K562 (cell line): Measurements from ENCODE around the gene RBM17. TPM values are rescaled to one million over a fixed set of nuclear protein-coding genes. Genes with fewer than 3 reads are reported as not detected.

ENCODE experiments used
- CBX3 ChIP-seq, 2 experiments: IDR thresholded peaks; 1 replicate in 1 of 2; 2 replicates in 1 of 2; pipeline ENCODE4 v1.6.1; 2012; ENCODE audit warnings: inconsistent platforms in 2 of 2, low read length in 2 of 2, borderline replicate concordance in 1 of 2, control low read depth in 1 of 2
- MAZ ChIP-seq, 2 experiments: fragments of 450-650 bp in 1 of 2; sonication (generic) in 1 of 2; formaldehyde crosslinking; IDR thresholded peaks in 1 of 2; conservative IDR thresholded peaks in 1 of 2; 2 replicates each; pipeline versions ENCODE4 v1.4.0 to v1.5.0; 2020; ENCODE audit warnings: mild to moderate bottlenecking in 1 of 2, missing genetic modification reagents in 1 of 2
- MYBL2 ChIP-seq, 2 experiments: fragments of 450-650 bp in 1 of 2; sonication (generic) in 1 of 2; formaldehyde crosslinking in 1 of 2; IDR thresholded peaks; 2 replicates each; pipeline versions ENCODE4 v1.6.1 to v1.8.1; 2017 to 2022; ENCODE audit warnings: borderline replicate concordance in 1 of 2, inconsistent platforms in 1 of 2, low read depth in 1 of 2, mild to moderate bottlenecking in 1 of 2, missing genetic modification reagents in 1 of 2, moderate library complexity in 1 of 2
- NCOR1 ChIP-seq: fragments of 450-650 bp; IDR thresholded peaks from 2 replicates; pipeline ENCODE4 v1.6.1; 2016; ENCODE audit warnings: mild to moderate bottlenecking, moderate library complexity
- NRF1 ChIP-seq, 2 experiments: fragments of 450-650 bp; IDR thresholded peaks in 1 of 2; conservative IDR thresholded peaks in 1 of 2; 2 replicates each; pipeline ENCODE4 v1.6.1; 2014; ENCODE audit warnings: mild to moderate bottlenecking in 2 of 2
- POLR2A ChIP-seq: fragments of 450-650 bp; conservative IDR thresholded peaks from 2 replicates; pipeline ENCODE4 v1.6.1; 2016
- RB1 ChIP-seq: fragments of 450-650 bp; IDR thresholded peaks from 2 replicates; pipeline ENCODE4 v1.6.1; 2017; ENCODE audit warnings: low read depth, mild to moderate bottlenecking
- RBM17 ChIP-seq: fragments of 200-400 bp; formaldehyde crosslinking; IDR thresholded peaks from 2 replicates; pipeline ENCODE4 v1.6.1; 2017; ENCODE audit warnings: low read depth, mild to moderate bottlenecking, low read length, borderline replicate concordance
- SMARCE1 ChIP-seq: fragments of 450-650 bp; IDR thresholded peaks from 2 replicates; pipeline ENCODE4 v1.7.1; 2016; ENCODE audit warnings: mild to moderate bottlenecking
- WHSC1 ChIP-seq: IDR thresholded peaks from one replicate; pipeline ENCODE4 v1.6.1; 2012; ENCODE audit warnings: low read length, control low read depth, inconsistent platforms
- ZBTB7A ChIP-seq: IDR thresholded peaks from 2 replicates; pipeline ENCODE4 v1.6.1; 2011; ENCODE audit warnings: low read depth, mild to moderate bottlenecking, low read length, moderate library complexity, borderline replicate concordance; ENCODE audit not compliant: control insufficient read depth
- ZBTB8A ChIP-seq: fragments of 450-650 bp; IDR thresholded peaks from 2 replicates; pipeline ENCODE4 v1.6.1; 2018; ENCODE audit warnings: mild to moderate bottlenecking, moderate library complexity; ENCODE audit not compliant: partially characterized antibody
- ZC3H8 ChIP-seq: fragments of 450-650 bp; IDR thresholded peaks from 2 replicates; pipeline ENCODE4 v1.6.1; 2017
- ZKSCAN1 ChIP-seq: fragments of 150-350 bp; IDR thresholded peaks from 2 replicates; pipeline ENCODE4 v1.6.1; 2016; ENCODE audit warnings: low read depth, low read length
- ZNF121 ChIP-seq: sonication (generic); formaldehyde crosslinking; conservative IDR thresholded peaks from 2 replicates; pipeline ENCODE4 v1.8.0; 2022; ENCODE audit warnings: missing genetic modification reagents
- ZNF134 ChIP-seq: fragments of 250-450 bp; sonication (Bioruptor Pico); conservative IDR thresholded peaks from 2 replicates; pipeline ENCODE4 v1.4.0; 2020
- ZSCAN29 ChIP-seq: fragments of 450-650 bp; IDR thresholded peaks from 2 replicates; pipeline ENCODE4 v1.6.1; 2017
- polyA plus RNA-seq, 8 experiments: library from polyadenylated mRNA; depleted of rRNA in 4 of 8; stranded (reverse) in 5 of 8; unstranded in 3 of 8; fragments of >200 nt; fragmentation: Nextera tagmentation in 2 of 8; fragmentation: Illumina TruSeq in 1 of 8; extraction: Ambion mirVana in 2 of 8; extraction: Trizol in 1 of 8; gene quantifications; 2 replicates each; pipeline versions ENCODE4 v1.2.1 to v1.2.3, GENCODE V29; 2011 to 2014; ENCODE audit warnings: inconsistent platforms in 1 of 8, missing spikeins in 1 of 8
- total RNA-seq, 7 experiments: library from RNA; depleted of rRNA in 6 of 7; stranded (reverse); fragments of >200 nt in 6 of 7; fragmentation: Illumina TruSeq in 2 of 7; extraction: Trizol in 2 of 7; gene quantifications; 2 replicates each; pipeline versions ENCODE4 v1.2.1 to v1.2.3, GENCODE V29; 2011 to 2021; ENCODE audit warnings: low replicate concordance in 1 of 7
- TF ChIP-seq, protein P1 (sequence below): fragments of 200-800 bp; sonication (Bioruptor generic); IDR thresholded peaks from 2 replicates; pipeline ENCODE4 v1.6.1; 2017; ENCODE audit warnings: missing genetic modification characterization, missing compliant biosample characterization
- TF ChIP-seq, protein P2 (sequence below): sonication (generic); formaldehyde crosslinking; IDR thresholded peaks from 2 replicates; pipeline ENCODE4 v1.9.0; 2022; ENCODE audit warnings: mild to moderate bottlenecking, missing genetic modification reagents

RBM17 gene
- total and polyA plus RNA-seq, 9 of the 15 experiments (the other 6 are each of a cell fraction or from before 2014, with no cell fraction given), result 23.6 to 217 (median 124) TPM

DNA sequence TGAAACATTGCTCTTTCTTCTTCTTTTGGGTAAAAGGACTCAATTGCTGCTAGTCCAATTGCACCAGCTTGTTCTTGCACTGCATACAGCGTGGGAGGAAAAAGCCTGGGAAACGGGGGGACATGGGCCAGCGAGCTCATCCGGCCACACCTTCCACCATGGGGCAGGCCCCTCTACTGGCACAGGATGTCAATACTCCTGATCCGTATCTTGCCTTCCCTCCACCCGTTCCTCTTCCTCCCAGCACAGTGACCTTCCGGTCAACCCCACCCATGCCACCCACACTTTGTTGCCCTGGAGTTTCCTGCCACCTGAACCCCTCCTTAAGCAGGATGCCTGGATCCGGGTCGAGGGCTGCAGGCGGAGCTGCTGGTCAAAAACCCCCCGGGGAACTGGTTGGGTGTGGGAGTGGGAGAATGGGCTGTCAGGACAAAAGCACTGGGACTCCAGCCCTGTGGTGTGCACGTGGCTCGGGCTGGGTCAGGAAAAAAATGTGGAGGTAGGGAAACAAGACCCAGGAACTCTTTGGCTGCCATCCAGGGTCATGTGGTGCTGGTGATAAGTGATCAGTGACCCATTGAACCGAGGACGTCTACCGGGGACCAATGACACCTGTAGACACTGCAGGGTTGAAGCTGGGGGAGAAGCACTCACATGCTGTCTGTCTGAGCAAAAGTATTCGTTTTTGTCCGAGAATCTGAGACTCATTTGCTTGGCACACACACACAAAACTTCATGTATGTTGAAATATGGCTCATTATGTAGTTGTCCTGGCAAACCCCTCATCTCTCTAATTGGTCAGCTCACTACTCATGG, 34.8 kb upstream of the RBM17 start (continued):
- TF ChIP-seq, protein P1, sequence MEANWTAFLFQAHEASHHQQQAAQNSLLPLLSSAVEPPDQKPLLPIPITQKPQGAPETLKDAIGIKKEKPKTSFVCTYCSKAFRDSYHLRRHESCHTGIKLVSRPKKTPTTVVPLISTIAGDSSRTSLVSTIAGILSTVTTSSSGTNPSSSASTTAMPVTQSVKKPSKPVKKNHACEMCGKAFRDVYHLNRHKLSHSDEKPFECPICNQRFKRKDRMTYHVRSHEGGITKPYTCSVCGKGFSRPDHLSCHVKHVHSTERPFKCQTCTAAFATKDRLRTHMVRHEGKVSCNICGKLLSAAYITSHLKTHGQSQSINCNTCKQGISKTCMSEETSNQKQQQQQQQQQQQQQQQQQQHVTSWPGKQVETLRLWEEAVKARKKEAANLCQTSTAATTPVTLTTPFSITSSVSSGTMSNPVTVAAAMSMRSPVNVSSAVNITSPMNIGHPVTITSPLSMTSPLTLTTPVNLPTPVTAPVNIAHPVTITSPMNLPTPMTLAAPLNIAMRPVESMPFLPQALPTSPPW (CRISPR knock-in tag), result no peak
- TF ChIP-seq ZBTB8A (no peak), ZNF134 (CRISPR knock-in tag) (no peak), MAZ (CRISPR knock-in tag; conservative IDR thresholded peaks at IDR 0.05 in 1 of 2, IDR thresholded peaks at IDR 0.05 in 1 of 2) (peak in 1 of 2 experiments; percentile 36; a peak in 1 of 4 replicates), ZBTB7A (no peak), MYBL2 (IDR thresholded peaks at IDR 0.05; ENCODE audit: low read depth) (no peak), MYBL2 (CRISPR knock-in tag; IDR thresholded peaks at IDR 0.05; ENCODE audit: borderline replicate concordance) (no peak), ZC3H8 (no peak), SMARCE1 (no peak), RBM17 (no peak), WHSC1 (no peak), ZNF121 (CRISPR knock-in tag) (no peak), CBX3 (IDR thresholded peaks at IDR 0.05; ENCODE audit: borderline replicate concordance in 1 of 2, low read length in 2 of 2) (no peak), NRF1 (conservative IDR thresholded peaks at IDR 0.05 in 1 of 2, IDR thresholded peaks at IDR 0.05 in 1 of 2) (no peak), RB1 (no peak), POLR2A (no peak), ZKSCAN1 (no peak), NCOR1 (no peak), ZSCAN29 (no peak)
- TF ChIP-seq, protein P2, sequence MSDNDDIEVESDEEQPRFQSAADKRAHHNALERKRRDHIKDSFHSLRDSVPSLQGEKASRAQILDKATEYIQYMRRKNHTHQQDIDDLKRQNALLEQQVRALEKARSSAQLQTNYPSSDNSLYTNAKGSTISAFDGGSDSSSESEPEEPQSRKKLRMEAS, result peak; percentile 15; the same call in 1 of the 2 replicates
